HG03378 (cell line): ENCODE data around the gene OR52K2.
"Not testable (repeated sequence)": the region's sequence is repeated elsewhere in the genome, so short reads cannot be mapped to it uniquely, and the experiment has no call there.

Experiments used
- ATAC-seq: cut with Tn5 transposase; IDR thresholded peaks from one replicate; pipeline ENCODE4 v1.9.1; 2021; ENCODE audit warnings: mild to moderate bottlenecking, moderate library complexity; ENCODE audit not compliant: unreplicated experiment

The OR52K2 gene

GRCh38 chr11:4448995-4449394, at the start of gene OR52K2:
OR52K2 (plus strand) TSS chr11:4449295; CDS start chr11:4449340, 45 bp downstream.
- ATAC-seq = no peak

- ATAC-seq = not testable (repeated sequence)
These were observed 42.9 kb upstream of the OR52K2 start for GRCh38 chr11:4406206-4406605.

GRCh38 chr11:4416306-4416705, 32.8 kb upstream of the OR52K2 start:
- no peak for ATAC-seq

GRCh38 chr11:4416816-4417215, 32.3 kb upstream of the OR52K2 start:
- no peak for ATAC-seq

GRCh38 chr11:4418403-4418802, 30.7 kb upstream of the OR52K2 start:
- ATAC-seq = no peak

- no peak for ATAC-seq
These were observed 19.0 kb upstream of the OR52K2 start for GRCh38 chr11:4430051-4430450.

- ATAC-seq = no peak
These were observed 15.2 kb upstream of the OR52K2 start for GRCh38 chr11:4433856-4434255.

GRCh38 chr11:4436411-4436810, 12.7 kb upstream of the OR52K2 start:
- ATAC-seq = no peak

- ATAC-seq = no peak
These were observed 7.6 kb upstream of the OR52K2 start for GRCh38 chr11:4441515-4441914.

GRCh38 chr11:4443232-4443891, 5.7 kb upstream of the OR52K2 start:
- ATAC-seq = no peak

GRCh38 chr11:4453118-4453517, 4.0 kb downstream of the OR52K2 start:
- ATAC-seq = no peak

GRCh38 chr11:4454021-4454420, 4.9 kb downstream of the OR52K2 start:
- ATAC-seq = no peak

GRCh38 chr11:4455419-4455818, 6.3 kb downstream of the OR52K2 start:
- ATAC-seq = no peak

- ATAC-seq = no peak
These were observed 10.4 kb downstream of the OR52K2 start for GRCh38 chr11:4459500-4459899.

GRCh38 chr11:4460151-4460550, 11.1 kb downstream of the OR52K2 start:
- no peak for ATAC-seq

- ATAC-seq = no peak
These were observed 15.4 kb downstream of the OR52K2 start for GRCh38 chr11:4464216-4465159.

- no peak for ATAC-seq
These were observed 16.3 kb downstream of the OR52K2 start for GRCh38 chr11:4465407-4465806.

GRCh38 chr11:4466131-4466870, 17.2 kb downstream of the OR52K2 start:
- ATAC-seq = no peak

- ATAC-seq = peak; percentile 50
These were observed 17.9 kb downstream of the OR52K2 start for GRCh38 chr11:4466871-4467442.

- ATAC-seq = no peak
These were observed 18.9 kb downstream of the OR52K2 start for GRCh38 chr11:4467811-4468606.
